Right hindlimb (tissue), 1 donor: ENCODE measurements around the gene PPARA.

Source experiments
- DNase-seq: peaks from one replicate; pipeline ENCODE4 v3.0.0-alpha.2; 2018

PPARA gene

DNA sequence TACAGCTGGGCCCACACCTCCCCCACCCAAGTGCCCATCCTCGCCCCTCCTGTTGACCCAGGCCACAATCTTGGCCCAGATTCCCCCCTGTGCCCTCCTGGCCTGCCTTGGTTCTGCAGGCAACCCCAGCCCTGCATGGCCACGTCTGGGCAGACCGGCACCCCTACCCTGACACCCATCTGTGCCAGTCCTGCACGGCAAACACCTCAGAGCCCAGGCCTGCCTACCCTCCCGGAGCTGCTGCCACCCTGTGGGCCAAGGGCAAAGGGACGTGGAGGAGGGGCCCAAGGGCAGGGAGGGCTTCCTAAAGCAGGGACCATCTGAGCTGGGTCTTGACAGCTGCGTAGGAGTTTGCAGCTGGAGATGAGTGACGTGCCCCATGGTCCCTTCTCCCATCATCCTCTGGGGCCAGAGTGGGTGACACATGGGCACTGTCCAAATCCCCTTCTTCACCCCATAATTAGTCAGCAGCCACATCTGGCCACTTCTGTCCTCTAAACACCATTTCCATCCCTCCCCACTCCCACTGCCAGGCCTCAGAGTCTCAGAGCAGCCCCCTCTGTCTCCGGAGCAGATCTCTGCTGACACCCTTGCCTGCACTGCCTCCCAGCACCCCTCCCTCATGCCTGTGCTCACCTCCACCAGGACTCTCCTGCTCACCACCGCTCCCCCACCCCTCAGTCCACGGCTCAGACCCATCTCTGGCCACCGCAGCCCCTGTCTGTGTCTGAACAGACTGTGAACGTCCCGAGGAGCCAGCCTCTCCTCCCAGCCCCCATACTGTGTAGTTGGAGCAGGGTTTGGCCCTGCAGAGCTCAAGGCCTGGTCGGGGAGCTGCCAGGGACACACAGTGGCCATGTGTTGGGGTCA, 35.6 kb upstream of the PPARA start:
- no peak for DNase-seq

DNA sequence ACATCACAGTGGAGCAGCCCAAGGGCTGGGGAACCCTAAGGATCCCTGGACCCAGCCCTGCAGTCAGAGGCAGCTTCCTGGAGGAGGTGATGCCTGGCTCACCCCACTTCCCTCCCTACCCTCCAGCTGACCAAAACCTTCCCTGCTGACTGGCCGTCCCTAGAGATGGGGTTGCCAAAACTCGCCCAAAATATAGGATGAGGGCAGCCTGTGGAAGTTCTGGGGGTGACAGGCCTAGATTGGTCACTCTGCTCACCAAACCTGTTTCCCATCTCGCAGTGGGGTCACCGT, 35.0 kb upstream of the PPARA start:
- DNase-seq: no peak

DNA sequence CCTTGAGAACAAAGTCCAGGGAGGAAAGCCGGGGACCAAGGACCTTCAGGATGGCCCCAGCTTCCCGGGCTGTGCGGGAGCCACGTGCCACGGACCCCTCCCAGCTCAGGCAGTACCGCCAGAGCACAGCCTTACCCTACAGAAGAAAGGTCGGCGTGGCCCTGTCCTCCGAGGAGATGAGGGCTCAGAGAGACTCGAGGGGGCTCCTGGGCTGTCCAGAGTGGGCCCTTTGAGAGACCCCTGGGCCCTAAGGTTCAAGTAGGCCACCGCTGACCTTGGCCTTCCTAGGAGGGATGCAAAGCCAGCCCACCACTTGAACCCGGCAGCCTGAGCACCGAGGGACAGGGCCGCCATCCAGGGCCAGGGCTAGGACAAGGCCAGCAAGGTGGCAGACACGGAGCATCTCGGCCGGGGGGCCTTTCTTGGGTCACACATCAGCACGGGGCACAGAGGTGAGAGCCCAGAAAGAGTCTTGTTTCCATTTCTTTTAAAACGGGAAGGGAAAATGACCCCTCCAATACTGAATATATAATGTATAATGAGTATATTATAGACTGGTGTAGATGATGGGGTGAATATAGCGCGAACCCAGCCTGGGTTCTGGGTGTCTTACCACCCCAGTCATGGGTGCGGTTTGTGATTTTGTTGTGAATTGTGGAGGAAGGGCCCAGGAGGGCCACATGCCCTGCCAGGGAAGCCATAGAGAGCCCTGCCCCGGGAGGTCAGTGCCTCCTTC, 34.4 kb upstream of the PPARA start:
- DNase-seq: peak; percentile 49

- peak; percentile 96 for DNase-seq
Observed at GRCh38 chr22:46116491-46116958, 33.8 kb upstream of the PPARA start.

GRCh38 chr22:46117206-46118199, 32.8 kb upstream of the PPARA start:
- DNase-seq: no peak

DNA sequence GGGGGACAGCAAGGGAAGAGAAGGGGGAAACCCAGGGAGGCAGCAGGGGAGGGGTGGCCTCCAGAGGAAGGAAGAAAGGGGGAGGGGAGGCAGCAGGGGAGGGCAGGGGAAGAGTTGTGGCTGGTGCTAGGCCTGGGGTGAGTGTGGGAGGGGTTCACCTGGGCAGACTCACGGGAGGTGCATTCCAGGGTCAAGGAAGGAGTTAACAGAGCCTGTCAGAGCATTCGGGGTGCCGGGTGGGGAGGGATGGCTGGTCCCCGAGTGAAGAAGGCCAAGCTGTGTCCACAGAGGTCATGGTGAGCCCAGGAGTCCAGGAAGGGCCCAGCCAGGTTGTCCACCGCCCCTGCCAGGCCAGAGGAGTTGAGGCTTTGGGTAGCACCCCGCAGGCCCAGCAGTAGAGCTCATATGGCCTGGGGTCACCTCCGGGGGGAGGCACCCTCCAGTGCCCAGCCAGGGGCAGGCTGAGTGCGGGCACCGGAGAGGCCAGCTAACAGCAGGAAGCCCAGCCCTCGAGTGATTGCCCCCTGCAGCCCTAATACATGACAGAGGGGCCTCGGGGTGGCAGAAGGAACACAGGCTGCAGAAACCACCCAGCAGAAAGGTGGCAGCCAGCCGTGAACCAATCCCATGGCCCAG, 31.1 kb upstream of the PPARA start:
- no peak for DNase-seq

DNA sequence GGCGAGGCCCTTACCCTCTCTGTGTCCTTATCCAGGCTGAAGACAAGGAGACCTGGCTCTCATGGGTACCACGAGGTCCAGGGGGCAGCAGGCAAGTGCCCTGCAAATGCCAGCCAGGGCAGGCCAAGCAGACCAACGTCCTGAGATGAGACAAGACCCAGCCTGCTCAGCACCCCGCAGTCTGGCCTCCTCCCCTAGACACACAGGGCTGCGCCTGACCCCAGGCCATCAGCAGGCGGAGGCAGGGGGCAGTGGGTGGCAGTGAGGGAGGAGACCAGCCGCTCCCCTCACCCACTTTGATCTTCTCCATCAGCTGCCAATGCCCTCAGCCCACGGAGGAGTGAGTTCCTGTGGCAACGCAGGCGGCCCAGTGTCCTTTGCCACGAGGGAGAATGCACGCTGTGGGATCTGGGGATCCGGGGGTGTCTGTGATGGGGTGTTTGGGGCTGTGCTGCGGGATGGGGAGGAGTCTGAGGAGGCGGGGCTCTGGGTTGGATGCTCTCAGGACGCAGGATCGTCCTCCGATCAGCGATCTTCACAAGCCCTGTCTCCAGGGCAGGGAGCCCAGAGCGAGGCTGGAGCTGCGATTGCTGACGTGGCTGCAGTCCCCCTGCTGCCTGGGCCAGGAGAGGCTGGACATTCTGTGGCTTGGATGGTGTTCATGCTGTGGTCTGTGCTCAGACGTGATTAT, 30.5 kb upstream of the PPARA start:
- peak; percentile 81 for DNase-seq

DNA sequence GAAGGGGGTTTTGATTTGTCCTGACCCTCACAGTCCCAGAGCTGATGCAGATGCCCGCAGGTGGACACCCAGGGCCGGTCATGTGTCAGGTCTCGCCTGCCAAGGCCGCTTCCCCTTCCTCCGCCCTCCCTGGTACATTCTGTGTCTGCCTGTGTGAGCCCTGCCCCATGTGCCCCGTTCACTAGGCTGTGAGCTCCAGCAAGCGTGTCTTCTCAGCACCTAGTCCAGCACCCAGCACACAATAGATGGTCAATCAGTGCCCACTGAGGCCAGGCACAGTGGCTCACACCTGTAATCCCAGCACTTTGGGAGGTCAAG, 29.9 kb upstream of the PPARA start:
- DNase-seq: no peak

DNA sequence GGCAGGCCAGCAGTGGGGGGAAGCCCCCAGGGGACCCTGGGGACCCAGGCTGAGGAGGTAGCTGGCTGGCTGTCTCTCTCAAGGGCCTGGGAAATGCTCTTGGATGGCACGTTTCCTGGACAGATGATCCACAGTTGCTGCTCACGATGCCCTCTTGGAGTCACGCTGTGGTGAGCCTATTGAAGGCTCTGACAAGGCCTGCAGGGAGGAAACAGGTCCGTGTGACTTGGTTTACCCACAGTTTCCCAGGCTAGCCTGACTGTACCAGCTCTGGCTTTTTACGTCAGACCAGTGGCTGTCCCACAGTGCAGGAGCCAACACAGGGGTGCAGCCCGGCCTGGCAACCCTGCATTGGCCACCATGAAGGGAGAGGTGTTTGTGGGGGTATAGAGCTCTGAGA, 29.2 kb upstream of the PPARA start:
- DNase-seq: no peak

DNA sequence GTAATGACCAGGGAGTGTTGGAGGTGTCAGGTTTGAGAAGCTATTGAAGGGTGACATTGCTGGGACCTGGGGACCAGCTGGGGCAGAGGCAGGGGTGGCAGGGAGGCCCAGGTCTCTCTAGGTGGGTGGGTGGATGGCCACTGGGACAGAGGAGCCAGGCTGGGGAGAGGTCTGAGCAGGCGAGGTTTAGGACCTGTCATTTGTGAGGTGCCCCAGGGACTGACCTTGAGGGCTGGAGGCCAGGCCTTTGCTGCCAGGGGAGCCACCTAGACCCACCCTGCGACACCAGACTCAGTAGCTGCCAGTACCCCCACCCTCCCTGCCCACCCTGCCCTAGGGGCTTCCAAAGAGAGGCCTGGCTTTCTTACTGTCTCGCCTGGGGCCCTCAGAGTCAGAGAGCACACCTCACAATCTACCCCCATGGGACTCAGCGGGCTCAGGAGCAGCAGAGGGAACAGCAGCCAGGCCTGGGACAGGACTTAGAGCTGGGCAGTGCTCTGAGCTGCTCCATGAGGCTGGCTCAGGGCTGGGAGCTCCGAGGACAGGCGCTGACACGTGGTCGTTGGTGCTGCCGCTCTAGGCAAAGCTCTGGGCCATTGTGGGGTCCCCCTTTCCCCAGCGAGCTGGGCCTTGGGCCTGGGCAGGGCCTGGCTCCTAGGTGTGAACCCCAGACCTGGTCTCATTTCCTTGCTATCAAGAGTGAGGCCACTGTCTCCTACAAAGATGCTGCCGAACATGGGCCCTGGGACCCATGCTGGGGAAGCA, 28.6 kb upstream of the PPARA start:
- DNase-seq: no peak

DNA sequence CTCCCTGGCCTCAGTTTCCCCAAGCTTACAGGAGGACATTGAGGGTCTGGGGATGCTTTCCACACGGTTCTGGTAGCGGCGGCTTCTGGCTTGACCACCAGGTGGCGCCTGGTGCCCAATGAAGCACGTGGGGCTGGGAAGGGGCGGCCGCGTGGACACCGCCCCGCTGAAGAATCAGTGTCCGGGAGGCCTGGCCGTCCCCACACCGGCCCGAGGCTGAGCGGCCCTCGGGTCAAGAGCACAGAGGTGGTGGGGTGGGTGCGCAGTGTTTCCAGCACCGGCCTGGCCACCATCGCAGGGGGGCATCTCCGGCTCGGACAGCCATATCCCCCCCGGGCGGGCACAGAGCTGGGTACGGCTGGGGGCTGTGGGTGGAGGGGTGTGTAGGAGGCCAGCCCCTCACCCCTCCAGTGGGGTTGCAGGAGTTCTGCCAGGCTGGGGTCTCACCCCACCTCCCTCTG, 27.8 kb upstream of the PPARA start:
- peak; percentile 80 for DNase-seq

DNA sequence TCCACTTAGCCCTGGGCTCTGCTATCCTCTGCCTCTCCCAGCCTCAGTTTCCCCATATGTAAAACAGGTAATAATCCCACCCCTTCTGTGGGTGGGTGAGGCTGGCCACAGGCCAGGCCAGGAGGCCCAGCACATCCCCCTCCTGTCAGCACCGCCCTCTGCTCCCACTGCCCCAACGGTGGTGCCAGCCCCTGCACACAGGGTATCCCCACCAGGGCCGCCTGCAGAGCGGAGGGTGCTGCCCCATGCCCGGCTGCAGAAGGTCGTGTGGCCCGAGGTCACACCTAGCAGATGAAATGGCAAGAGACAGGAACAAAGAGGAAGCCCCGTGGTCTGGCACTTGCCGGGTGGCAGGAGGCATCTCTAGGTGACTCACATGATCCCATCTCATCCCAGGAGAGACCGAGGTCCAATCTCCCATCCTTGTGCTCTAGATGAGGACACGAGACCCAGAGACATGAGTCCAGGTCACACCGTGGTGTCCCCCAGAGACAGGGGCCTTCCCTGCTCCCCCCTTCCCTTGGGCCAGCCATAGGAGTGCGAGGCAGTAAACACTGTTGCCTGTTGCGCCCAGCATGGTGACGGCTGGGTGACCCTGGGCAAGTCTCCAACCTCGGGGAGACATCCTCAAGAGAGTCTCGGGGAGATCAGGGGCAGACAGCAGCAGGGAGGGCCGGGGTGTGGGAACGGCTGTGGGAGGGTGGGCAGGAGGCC, 27.2 kb upstream of the PPARA start:
- DNase-seq: no peak

DNA sequence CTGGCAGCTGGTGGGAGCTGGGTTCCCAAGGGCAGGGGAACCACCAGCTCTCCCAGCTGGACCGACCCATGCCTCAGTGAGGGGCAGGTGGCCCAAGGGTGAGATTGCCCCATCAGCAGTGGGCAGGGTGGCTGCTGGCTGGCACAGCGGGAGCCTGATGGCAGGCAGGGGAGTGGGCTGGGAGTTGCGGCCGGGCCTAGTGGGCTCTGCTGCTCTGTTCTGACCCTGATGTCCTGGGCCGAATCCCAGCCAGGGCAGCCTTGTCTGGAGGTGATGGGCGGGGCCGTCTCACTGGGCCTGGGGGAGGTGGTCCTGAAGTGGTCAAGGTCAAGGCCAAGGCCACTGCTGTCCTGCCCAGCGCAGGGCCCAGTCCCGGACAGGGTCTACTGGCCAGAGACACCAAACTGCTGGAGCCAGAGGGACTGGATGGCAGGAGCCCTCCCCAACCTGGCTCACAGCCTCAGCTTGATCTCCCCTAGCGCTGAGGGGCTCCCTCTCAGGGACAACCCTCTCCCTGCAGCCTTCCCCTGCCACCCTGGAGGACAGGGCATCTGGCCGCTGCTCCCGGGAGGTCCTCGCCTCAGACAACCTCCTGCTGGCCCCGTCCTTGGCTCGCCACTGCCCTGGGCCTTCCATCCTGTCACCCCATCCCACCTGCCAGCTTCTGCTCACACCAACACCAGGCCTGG, 26.5 kb upstream of the PPARA start:
- DNase-seq: no peak

DNA sequence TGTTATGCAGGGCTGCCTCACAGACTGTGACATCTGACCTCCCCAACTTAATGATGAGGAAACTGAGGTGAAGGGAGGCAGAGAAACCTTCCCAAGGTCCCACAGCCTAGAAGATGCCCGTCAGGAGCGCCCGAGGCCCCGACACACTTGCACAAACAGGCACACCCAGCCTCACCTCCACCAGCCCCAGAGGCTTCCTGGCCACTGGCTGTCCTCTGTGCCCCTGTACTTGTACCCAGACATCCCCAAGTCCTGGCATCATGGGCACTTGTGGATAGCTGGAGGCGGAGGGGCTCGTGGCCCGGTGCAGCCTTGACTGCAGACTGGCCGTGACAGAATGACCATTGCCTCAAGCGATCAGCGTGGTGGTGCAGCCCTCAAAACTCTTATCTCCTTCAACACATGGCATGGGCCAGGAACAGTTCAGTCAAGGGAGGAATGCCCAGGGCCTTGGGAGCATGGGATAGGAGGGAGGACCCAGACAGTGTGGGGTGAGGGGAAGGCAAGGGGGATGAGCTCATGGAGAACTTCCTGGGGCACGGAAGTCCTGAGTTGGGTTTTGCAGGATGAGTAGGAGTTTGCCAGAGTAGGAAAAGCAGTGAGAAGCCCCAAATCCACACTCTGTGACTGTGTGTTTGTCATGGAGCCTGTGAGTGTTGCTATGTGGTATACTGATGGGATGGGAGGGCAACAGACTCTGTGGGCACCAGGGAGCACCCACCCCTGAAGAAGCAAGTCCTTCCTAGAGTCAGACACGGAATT, 25.8 kb upstream of the PPARA start:
- DNase-seq: no peak

GRCh38 chr22:46125311-46125710, 25.0 kb upstream of the PPARA start:
- no peak for DNase-seq

DNA sequence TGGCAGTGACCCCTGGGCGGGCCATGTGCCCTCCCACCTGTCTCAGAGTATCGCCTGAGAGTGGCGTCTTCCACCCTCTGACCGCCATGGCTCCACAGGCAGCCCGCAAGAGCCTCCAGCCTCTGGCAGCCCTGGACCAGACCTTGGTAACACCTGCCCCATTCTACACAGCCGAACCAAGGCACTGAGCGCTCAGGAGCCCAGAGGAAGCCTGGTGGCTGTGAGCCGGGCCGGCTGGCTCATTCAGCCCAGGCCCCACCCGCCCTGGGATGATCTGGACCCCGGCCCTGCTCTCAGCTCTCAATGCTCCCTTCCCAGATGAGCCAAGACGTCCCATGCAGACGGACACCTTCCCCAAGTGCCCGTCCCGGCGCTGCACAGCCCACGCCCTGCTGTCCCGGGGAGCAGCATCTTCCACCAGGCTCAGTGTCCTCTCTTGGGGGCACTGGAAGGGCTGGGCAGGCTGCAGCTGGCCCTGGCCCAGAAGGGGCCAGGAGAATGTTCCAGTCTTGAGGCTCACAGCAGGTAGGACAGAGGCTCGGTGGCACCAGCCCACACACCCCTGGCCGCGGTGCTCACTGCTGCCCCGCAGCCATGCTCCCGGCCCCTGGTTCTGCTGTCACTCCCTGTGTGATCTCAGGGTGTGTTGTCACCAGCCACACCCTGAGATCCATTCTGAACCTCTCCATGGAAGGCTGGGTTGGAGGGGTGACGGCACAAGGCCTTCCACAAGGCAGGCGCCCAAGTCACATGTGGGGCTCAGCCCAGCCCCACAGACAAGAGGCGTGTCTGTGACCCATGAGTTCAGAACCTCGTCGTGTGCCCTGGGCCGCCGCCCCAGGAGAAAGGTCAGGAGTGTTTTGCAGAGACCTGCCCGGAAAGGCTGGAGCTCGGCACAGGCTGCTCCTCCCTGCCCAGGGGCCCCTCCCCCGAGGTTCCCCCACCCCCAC, 24.2 kb upstream of the PPARA start:
- no peak for DNase-seq

- no peak for DNase-seq
Observed at GRCh38 chr22:46126853-46127385, 23.4 kb upstream of the PPARA start.

GRCh38 chr22:46127556-46127955, 22.8 kb upstream of the PPARA start:
- DNase-seq: no peak
